HepG2 (cell line): ENCODE data around the gene FUCA1. TPM values are rescaled to one million over a fixed set of nuclear protein-coding genes. Genes with fewer than 3 reads are reported as not detected.
A peak's percentile ranks its signal among the peaks of the same experiment; 100 is the strongest.

Experiments
- CCAR2 ChIP-seq: fragments of 200-400 bp; formaldehyde crosslinking; optimal IDR thresholded peaks from 2 replicates; pipeline ENCODE3; 2018; ENCODE audit warnings: low read depth, mild to moderate bottlenecking, low read length, moderate library complexity
- ONECUT2 ChIP-seq: sonication (generic); formaldehyde crosslinking; IDR thresholded peaks from 2 replicates; pipeline ENCODE4 v1.4.0; 2020; ENCODE audit warnings: missing genetic modification reagents
- PAF1 ChIP-seq: IDR thresholded peaks from 2 replicates; pipeline ENCODE4 v1.6.1; 2016; ENCODE audit warnings: missing genetic modification reagents, missing compliant biosample characterization
- SMAD1 ChIP-seq: sonication (generic); formaldehyde crosslinking; IDR thresholded peaks from 2 replicates; pipeline ENCODE4 v1.4.0; 2020; ENCODE audit warnings: missing genetic modification reagents, low read depth, mild to moderate bottlenecking, borderline replicate concordance
- ZNF18 ChIP-seq: sonication (generic); formaldehyde crosslinking; IDR thresholded peaks from 2 replicates; pipeline ENCODE4 v1.8.0; 2022; ENCODE audit warnings: mild to moderate bottlenecking, missing genetic modification reagents; ENCODE audit not compliant: insufficient replicate concordance
- ZNF773 ChIP-seq: sonication (generic); formaldehyde crosslinking; IDR thresholded peaks from 2 replicates; pipeline ENCODE4 v1.4.0; 2020; ENCODE audit warnings: missing genetic modification reagents, borderline replicate concordance
- polyA plus RNA-seq, 8 experiments: library from polyadenylated mRNA; depleted of rRNA in 3 of 8; stranded (reverse) in 7 of 8; unstranded in 1 of 8; fragments of >200 nt; fragmentation: Illumina TruSeq in 4 of 8; extraction: Trizol in 4 of 8; gene quantifications; 2 replicates each; pipeline versions ENCODE4 v1.2.1 to v1.2.3, GENCODE V29; 2011 to 2016; ENCODE audit warnings: low read depth in 4 of 8, missing spikeins in 1 of 8, mixed read lengths in 1 of 8; ENCODE audit not compliant: insufficient read depth in 1 of 8
- total RNA-seq, 5 experiments: library from RNA; depleted of rRNA; stranded (reverse); fragments of >200 nt; fragmentation: Illumina TruSeq; extraction: Trizol; gene quantifications; 2 replicates each; pipeline ENCODE4 v1.2.3, GENCODE V29; 2016; ENCODE audit warnings: low read depth in 1 of 5
- TF ChIP-seq, protein P1 (sequence below): sonication (generic); formaldehyde crosslinking; IDR thresholded peaks from 2 replicates; pipeline ENCODE4 v1.5.0; 2020; ENCODE audit warnings: mild to moderate bottlenecking, missing genetic modification reagents
- TF ChIP-seq, protein P2 (sequence below): sonication (generic); formaldehyde crosslinking; IDR thresholded peaks from 2 replicates; pipeline ENCODE4 v1.5.0; 2020; ENCODE audit warnings: missing genetic modification reagents
- TF ChIP-seq, protein P3 (sequence below): sonication (generic); formaldehyde crosslinking; IDR thresholded peaks from 2 replicates; pipeline ENCODE4 v1.4.0; 2020; ENCODE audit warnings: missing genetic modification reagents
- TF ChIP-seq, protein P4 (sequence below): IDR thresholded peaks from 2 replicates; pipeline ENCODE4 v1.6.1; 2016; ENCODE audit warnings: low read depth
- TF ChIP-seq, protein P5 (sequence below): sonication (generic); formaldehyde crosslinking; IDR thresholded peaks from 2 replicates; pipeline ENCODE4 v1.5.0; 2020; ENCODE audit warnings: mild to moderate bottlenecking, missing genetic modification reagents, borderline replicate concordance

The FUCA1 gene
- total and polyA plus RNA-seq, 2 of the 13 experiments (the other 11 are each of a cell fraction or from before 2014, with no cell fraction given) = 32.7 to 33.6 TPM

- TF ChIP-seq, protein P1, sequence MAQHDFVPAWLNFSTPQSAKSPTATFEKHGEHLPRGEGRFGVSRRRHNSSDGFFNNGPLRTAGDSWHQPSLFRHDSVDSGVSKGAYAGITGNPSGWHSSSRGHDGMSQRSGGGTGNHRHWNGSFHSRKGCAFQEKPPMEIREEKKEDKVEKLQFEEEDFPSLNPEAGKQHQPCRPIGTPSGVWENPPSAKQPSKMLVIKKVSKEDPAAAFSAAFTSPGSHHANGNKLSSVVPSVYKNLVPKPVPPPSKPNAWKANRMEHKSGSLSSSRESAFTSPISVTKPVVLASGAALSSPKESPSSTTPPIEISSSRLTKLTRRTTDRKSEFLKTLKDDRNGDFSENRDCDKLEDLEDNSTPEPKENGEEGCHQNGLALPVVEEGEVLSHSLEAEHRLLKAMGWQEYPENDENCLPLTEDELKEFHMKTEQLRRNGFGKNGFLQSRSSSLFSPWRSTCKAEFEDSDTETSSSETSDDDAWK (CRISPR knock-in tag) = no peak
- TF ChIP-seq ONECUT2 (CRISPR knock-in tag) (0 out of 2 replicates have a peak, but pooled peaks have one; percentile 20), ZNF18 (no peak), SMAD1 (CRISPR knock-in tag) (no peak; the same call in 1 of the 2 replicates), PAF1 (CRISPR knock-in tag) (no peak), CCAR2 (no peak), ZNF773 (CRISPR knock-in tag) (peak; percentile 78; the same call in 1 of the 2 replicates)
- TF ChIP-seq, protein P2, sequence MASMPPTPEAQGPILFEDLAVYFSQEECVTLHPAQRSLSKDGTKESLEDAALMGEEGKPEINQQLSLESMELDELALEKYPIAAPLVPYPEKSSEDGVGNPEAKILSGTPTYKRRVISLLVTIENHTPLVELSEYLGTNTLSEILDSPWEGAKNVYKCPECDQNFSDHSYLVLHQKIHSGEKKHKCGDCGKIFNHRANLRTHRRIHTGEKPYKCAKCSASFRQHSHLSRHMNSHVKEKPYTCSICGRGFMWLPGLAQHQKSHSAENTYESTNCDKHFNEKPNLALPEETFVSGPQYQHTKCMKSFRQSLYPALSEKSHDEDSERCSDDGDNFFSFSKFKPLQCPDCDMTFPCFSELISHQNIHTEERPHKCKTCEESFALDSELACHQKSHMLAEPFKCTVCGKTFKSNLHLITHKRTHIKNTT (CRISPR knock-in tag) = no peak
- TF ChIP-seq, protein P3, sequence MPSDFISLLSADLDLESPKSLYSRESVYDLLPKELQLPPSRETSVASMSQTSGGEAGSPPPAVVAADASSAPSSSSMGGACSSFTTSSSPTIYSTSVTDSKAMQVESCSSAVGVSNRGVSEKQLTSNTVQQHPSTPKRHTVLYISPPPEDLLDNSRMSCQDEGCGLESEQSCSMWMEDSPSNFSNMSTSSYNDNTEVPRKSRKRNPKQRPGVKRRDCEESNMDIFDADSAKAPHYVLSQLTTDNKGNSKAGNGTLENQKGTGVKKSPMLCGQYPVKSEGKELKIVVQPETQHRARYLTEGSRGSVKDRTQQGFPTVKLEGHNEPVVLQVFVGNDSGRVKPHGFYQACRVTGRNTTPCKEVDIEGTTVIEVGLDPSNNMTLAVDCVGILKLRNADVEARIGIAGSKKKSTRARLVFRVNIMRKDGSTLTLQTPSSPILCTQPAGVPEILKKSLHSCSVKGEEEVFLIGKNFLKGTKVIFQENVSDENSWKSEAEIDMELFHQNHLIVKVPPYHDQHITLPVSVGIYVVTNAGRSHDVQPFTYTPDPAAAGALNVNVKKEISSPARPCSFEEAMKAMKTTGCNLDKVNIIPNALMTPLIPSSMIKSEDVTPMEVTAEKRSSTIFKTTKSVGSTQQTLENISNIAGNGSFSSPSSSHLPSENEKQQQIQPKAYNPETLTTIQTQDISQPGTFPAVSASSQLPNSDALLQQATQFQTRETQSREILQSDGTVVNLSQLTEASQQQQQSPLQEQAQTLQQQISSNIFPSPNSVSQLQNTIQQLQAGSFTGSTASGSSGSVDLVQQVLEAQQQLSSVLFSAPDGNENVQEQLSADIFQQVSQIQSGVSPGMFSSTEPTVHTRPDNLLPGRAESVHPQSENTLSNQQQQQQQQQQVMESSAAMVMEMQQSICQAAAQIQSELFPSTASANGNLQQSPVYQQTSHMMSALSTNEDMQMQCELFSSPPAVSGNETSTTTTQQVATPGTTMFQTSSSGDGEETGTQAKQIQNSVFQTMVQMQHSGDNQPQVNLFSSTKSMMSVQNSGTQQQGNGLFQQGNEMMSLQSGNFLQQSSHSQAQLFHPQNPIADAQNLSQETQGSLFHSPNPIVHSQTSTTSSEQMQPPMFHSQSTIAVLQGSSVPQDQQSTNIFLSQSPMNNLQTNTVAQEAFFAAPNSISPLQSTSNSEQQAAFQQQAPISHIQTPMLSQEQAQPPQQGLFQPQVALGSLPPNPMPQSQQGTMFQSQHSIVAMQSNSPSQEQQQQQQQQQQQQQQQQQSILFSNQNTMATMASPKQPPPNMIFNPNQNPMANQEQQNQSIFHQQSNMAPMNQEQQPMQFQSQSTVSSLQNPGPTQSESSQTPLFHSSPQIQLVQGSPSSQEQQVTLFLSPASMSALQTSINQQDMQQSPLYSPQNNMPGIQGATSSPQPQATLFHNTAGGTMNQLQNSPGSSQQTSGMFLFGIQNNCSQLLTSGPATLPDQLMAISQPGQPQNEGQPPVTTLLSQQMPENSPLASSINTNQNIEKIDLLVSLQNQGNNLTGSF = no peak
- TF ChIP-seq, protein P4, sequence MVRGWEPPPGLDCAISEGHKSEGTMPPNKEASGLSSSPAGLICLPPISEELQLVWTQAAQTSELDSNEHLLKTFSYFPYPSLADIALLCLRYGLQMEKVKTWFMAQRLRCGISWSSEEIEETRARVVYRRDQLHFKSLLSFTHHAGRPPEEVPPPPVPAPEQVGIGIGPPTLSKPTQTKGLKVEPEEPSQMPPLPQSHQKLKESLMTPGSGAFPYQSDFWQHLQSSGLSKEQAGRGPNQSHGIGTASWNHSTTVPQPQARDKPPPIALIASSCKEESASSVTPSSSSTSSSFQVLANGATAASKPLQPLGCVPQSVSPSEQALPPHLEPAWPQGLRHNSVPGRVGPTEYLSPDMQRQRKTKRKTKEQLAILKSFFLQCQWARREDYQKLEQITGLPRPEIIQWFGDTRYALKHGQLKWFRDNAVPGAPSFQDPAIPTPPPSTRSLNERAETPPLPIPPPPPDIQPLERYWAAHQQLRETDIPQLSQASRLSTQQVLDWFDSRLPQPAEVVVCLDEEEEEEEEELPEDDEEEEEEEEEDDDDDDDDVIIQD (CRISPR knock-in tag) = peak; percentile 67; the same call in 1 of the 2 replicates
- TF ChIP-seq, protein P5, sequence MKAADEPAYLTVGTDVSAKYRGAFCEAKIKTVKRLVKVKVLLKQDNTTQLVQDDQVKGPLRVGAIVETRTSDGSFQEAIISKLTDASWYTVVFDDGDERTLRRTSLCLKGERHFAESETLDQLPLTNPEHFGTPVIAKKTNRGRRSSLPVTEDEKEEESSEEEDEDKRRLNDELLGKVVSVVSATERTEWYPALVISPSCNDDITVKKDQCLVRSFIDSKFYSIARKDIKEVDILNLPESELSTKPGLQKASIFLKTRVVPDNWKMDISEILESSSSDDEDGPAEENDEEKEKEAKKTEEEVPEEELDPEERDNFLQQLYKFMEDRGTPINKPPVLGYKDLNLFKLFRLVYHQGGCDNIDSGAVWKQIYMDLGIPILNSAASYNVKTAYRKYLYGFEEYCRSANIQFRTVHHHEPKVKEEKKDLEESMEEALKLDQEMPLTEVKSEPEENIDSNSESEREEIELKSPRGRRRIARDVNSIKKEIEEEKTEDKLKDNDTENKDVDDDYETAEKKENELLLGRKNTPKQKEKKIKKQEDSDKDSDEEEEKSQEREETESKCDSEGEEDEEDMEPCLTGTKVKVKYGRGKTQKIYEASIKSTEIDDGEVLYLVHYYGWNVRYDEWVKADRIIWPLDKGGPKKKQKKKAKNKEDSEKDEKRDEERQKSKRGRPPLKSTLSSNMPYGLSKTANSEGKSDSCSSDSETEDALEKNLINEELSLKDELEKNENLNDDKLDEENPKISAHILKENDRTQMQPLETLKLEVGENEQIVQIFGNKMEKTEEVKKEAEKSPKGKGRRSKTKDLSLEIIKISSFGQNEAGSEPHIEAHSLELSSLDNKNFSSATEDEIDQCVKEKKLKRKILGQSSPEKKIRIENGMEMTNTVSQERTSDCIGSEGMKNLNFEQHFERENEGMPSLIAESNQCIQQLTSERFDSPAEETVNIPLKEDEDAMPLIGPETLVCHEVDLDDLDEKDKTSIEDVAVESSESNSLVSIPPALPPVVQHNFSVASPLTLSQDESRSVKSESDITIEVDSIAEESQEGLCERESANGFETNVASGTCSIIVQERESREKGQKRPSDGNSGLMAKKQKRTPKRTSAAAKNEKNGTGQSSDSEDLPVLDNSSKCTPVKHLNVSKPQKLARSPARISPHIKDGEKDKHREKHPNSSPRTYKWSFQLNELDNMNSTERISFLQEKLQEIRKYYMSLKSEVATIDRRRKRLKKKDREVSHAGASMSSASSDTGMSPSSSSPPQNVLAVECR (CRISPR knock-in tag) = peak; percentile 85; the same call in 1 of the 2 replicates
Measured at GRCh38 chr1:23867895-23868556, at the start of gene FUCA1 (continued).
